ENCODE data around the gene KLF1.

GRCh38 chr19:12838182-12838885, 48.7 kb downstream of the KLF1 start, which contains the start of gene MAST1:
- no peak; the same call in 1 of the 2 replicates for TF ChIP-seq POLR2AphosphoS5 (IDR thresholded peaks at IDR 0.05; ENCODE audit: low read depth, low read length)
- no peak for TF ChIP-seq ZNF274 (IDR thresholded peaks at IDR 0.05; ENCODE audit: low read depth, low read length)
- TF ChIP-seq, protein P1, sequence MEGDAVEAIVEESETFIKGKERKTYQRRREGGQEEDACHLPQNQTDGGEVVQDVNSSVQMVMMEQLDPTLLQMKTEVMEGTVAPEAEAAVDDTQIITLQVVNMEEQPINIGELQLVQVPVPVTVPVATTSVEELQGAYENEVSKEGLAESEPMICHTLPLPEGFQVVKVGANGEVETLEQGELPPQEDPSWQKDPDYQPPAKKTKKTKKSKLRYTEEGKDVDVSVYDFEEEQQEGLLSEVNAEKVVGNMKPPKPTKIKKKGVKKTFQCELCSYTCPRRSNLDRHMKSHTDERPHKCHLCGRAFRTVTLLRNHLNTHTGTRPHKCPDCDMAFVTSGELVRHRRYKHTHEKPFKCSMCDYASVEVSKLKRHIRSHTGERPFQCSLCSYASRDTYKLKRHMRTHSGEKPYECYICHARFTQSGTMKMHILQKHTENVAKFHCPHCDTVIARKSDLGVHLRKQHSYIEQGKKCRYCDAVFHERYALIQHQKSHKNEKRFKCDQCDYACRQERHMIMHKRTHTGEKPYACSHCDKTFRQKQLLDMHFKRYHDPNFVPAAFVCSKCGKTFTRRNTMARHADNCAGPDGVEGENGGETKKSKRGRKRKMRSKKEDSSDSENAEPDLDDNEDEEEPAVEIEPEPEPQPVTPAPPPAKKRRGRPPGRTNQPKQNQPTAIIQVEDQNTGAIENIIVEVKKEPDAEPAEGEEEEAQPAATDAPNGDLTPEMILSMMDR (IDR thresholded peaks at IDR 0.05 in 2 of 3, conservative IDR thresholded peaks at IDR 0.05 in 1 of 3; ENCODE audit: borderline replicate concordance in 1 of 3, insufficient read depth in 1 of 3, low read depth in 2 of 3, low read length in 2 of 3) = peak in 2 of 3 experiments; percentile 45 to 53; a peak in 4 of 6 replicates
- no peak for TF ChIP-seq ZBTB33 (IDR thresholded peaks at IDR 0.05; ENCODE audit: extremely low read depth, insufficient replicate concordance, low read length)
- TF ChIP-seq ATF3 (IDR thresholded peaks at IDR 0.05) = no peak
- no peak for TF ChIP-seq SP1 (IDR thresholded peaks at IDR 0.05; ENCODE audit: low read depth)
- TF ChIP-seq, protein P2, sequence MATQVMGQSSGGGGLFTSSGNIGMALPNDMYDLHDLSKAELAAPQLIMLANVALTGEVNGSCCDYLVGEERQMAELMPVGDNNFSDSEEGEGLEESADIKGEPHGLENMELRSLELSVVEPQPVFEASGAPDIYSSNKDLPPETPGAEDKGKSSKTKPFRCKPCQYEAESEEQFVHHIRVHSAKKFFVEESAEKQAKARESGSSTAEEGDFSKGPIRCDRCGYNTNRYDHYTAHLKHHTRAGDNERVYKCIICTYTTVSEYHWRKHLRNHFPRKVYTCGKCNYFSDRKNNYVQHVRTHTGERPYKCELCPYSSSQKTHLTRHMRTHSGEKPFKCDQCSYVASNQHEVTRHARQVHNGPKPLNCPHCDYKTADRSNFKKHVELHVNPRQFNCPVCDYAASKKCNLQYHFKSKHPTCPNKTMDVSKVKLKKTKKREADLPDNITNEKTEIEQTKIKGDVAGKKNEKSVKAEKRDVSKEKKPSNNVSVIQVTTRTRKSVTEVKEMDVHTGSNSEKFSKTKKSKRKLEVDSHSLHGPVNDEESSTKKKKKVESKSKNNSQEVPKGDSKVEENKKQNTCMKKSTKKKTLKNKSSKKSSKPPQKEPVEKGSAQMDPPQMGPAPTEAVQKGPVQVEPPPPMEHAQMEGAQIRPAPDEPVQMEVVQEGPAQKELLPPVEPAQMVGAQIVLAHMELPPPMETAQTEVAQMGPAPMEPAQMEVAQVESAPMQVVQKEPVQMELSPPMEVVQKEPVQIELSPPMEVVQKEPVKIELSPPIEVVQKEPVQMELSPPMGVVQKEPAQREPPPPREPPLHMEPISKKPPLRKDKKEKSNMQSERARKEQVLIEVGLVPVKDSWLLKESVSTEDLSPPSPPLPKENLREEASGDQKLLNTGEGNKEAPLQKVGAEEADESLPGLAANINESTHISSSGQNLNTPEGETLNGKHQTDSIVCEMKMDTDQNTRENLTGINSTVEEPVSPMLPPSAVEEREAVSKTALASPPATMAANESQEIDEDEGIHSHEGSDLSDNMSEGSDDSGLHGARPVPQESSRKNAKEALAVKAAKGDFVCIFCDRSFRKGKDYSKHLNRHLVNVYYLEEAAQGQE (IDR thresholded peaks at IDR 0.05; ENCODE audit: low read depth) = no peak
- no peak for TF ChIP-seq POLR2A (IDR thresholded peaks at IDR 0.05; ENCODE audit: borderline replicate concordance, extremely low read depth, insufficient read depth, insufficient read length)
- TF ChIP-seq MAX (IDR thresholded peaks at IDR 0.05) = no peak
- no peak for TF ChIP-seq EZH2 (IDR thresholded peaks at IDR 0.05)
- TF ChIP-seq TCF7L2 (IDR thresholded peaks at IDR 0.05; ENCODE audit: borderline replicate concordance, extremely low read depth, insufficient read depth, insufficient read length) = no peak
- TF ChIP-seq ZFX (IDR thresholded peaks at IDR 0.05) = no peak
